HL-60 (cell line): ENCODE results near the gene NKD1.

Experiments used
- DNase-seq, 2 experiments: peaks; one replicate each; pipeline ENCODE4 v3.0.0-alpha.2; 2010 to 2020; ENCODE audit warnings: low read depth in 1 of 2, low spot score in 1 of 2
- H3K27ac ChIP-seq: fragments of 250-450 bp; sonication (Bioruptor Pico); replicated peaks from 2 replicates; pipeline ENCODE4 v1.5.1; 2020; ENCODE audit warnings: mild to moderate bottlenecking, moderate library complexity
- H3K27me3 ChIP-seq: fragments of 250-450 bp; sonication (Bioruptor Pico); 2 replicates; pipeline ENCODE4 v1.5.1; 2021; ENCODE audit warnings: mild to moderate bottlenecking, moderate library complexity; ENCODE audit not compliant: insufficient read depth, poor library complexity, severe bottlenecking
- H3K4me3 ChIP-seq: replicated peaks from 2 replicates; pipeline ENCODE4 v1.5.1; 2011; ENCODE audit warnings: mild to moderate bottlenecking, control low read depth, low read length; ENCODE audit not compliant: insufficient read depth
- GABPA ChIP-seq: IDR thresholded peaks from 2 replicates; pipeline ENCODE4 v1.6.1; 2012; ENCODE audit warnings: low read depth
- POLR2AphosphoS5 ChIP-seq: IDR thresholded peaks from 2 replicates; pipeline ENCODE4 v1.6.1; 2012; ENCODE audit warnings: low read depth
- REST ChIP-seq: IDR thresholded peaks from 2 replicates; pipeline ENCODE4 v1.6.1; 2012; ENCODE audit warnings: low read depth; ENCODE audit not compliant: insufficient replicate concordance
- SPI1 ChIP-seq: IDR thresholded peaks from 2 replicates; pipeline ENCODE4 v1.6.1; 2012; ENCODE audit warnings: low read depth, mild to moderate bottlenecking, borderline replicate concordance
- TF ChIP-seq, protein P1 (sequence below): IDR thresholded peaks from one replicate; pipeline ENCODE4 v1.5.1; 2011; ENCODE audit warnings: low read length, control low read depth, inconsistent platforms; ENCODE audit not compliant: insufficient read depth

NKD1 gene

DNA sequence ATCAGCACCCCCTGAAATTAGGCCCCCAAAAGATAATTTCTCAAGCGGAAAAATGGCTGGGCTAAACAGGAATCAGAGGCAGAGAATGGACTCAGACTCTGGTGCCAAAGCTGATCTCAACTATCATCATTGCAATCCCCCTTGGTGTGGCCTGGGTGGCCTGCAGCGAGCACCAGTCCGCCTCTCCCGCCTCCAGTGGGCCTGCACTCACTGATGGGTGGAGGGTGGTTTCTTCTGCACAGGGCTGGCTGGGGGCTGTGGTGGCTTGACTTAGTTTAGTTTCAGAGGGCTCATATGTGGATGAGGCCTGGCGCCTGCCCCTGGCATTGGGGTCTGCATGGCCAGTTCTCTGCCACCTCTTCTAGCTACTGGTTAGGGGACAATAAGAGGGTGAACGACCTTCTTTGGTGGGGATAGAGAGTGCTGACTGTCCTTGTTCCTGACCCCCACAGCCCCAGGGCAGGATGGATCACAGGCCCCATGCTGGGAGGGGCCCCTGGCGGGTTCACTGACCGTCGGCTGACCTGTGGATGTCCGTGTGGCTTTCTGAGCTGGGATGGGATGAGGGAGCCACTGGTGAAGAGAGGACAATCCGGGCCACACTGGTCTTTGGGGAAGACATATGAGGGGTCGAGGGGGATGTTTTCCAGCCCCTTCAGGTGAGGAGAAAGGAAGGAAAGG, 70.2 kb downstream of the NKD1 start:
- no peak for DNase-seq
- Histone ChIP-seq H3K27me3 (no peaks in the 10 kb centered on the region), H3K4me3 (no peak overlapping the region), H3K27ac (no peak overlapping the region)
- TF ChIP-seq REST: no peak
- no peak for TF ChIP-seq GABPA
- TF ChIP-seq, protein P1, sequence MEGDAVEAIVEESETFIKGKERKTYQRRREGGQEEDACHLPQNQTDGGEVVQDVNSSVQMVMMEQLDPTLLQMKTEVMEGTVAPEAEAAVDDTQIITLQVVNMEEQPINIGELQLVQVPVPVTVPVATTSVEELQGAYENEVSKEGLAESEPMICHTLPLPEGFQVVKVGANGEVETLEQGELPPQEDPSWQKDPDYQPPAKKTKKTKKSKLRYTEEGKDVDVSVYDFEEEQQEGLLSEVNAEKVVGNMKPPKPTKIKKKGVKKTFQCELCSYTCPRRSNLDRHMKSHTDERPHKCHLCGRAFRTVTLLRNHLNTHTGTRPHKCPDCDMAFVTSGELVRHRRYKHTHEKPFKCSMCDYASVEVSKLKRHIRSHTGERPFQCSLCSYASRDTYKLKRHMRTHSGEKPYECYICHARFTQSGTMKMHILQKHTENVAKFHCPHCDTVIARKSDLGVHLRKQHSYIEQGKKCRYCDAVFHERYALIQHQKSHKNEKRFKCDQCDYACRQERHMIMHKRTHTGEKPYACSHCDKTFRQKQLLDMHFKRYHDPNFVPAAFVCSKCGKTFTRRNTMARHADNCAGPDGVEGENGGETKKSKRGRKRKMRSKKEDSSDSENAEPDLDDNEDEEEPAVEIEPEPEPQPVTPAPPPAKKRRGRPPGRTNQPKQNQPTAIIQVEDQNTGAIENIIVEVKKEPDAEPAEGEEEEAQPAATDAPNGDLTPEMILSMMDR: no peak
- TF ChIP-seq POLR2AphosphoS5: no peak
- TF ChIP-seq SPI1: no peak

GRCh38 chr16:50619702-50620491, 71.7 kb downstream of the NKD1 start:
- TF ChIP-seq GABPA (no peak), SPI1 (no peak), POLR2AphosphoS5 (no peak), REST (no peak)
- TF ChIP-seq, protein P1: no peak
- no peak overlapping the region for H3K4me3 ChIP-seq
- H3K27ac ChIP-seq: no peak overlapping the region
- no peak for DNase-seq
- H3K27me3 ChIP-seq: no peaks in the 10 kb centered on the region

DNA sequence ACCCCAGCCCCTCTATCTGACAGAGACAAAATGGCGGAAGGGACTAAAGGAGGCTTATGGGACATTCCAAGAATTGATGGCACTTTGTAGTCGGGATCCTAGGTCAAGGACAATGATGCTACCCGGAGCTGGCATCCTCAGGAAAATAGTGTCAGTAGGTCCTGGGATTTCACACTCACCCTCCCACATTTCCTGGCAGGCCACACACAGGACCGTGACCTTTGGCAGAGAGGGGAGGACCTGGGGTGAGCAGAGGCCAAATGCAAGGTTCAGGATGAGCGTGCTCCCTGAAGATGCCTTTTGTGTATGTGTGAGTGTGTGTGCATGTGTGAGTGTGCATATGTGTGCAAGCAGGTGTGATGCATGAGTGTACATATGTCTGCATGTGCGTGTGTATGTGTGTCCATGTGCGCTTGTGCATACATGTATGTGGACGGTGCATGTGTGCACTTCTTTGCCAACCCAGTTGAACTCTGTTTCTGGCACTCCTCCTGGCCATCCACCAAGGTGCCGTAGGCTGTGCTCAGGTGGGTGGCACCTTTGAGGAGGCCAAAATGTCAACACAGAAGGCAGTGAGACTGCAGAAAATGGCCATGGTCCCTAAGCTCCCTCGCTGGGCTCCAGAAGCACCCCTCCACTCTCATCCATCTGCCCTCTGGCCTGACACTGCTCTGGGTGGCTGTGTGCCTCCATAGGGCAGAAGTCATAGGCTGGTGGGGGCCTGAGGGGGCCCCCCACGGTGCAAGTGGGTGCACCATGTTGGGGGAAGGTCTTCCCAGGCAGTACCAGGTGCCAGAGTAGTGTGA, 72.7 kb downstream of the NKD1 start:
- TF ChIP-seq POLR2AphosphoS5 (no peak), REST (no peak), GABPA (no peak), SPI1 (no peak)
- no peak overlapping the region for H3K27ac ChIP-seq
- no peak for DNase-seq
- H3K27me3 ChIP-seq: no peaks in the 10 kb centered on the region
- no peak overlapping the region for H3K4me3 ChIP-seq
